Measurements from ENCODE around the gene ZNF280A.

ZNF280A gene

DNA sequence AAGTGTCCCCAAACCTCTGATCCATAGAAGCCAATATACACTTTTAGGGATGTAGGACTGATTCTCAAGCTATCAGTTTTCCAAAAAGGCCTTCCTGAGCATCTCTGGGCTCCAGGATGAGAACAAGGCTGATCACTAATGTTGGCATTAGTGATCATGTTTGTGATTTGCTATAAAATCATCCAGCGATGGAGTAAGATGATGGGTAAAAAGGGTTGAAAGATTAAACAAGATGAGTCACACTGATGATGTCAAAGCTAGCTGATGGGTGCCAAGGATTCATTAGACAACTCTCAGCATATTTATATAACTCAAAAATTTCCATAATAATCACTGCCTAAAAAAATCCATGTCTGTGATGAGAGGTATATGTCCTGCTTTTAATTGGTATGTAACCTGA, 54.3 kb downstream of the ZNF280A start:
- TF ChIP-seq, protein P1, sequence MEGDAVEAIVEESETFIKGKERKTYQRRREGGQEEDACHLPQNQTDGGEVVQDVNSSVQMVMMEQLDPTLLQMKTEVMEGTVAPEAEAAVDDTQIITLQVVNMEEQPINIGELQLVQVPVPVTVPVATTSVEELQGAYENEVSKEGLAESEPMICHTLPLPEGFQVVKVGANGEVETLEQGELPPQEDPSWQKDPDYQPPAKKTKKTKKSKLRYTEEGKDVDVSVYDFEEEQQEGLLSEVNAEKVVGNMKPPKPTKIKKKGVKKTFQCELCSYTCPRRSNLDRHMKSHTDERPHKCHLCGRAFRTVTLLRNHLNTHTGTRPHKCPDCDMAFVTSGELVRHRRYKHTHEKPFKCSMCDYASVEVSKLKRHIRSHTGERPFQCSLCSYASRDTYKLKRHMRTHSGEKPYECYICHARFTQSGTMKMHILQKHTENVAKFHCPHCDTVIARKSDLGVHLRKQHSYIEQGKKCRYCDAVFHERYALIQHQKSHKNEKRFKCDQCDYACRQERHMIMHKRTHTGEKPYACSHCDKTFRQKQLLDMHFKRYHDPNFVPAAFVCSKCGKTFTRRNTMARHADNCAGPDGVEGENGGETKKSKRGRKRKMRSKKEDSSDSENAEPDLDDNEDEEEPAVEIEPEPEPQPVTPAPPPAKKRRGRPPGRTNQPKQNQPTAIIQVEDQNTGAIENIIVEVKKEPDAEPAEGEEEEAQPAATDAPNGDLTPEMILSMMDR (IDR thresholded peaks at IDR 0.05; ENCODE audit: borderline replicate concordance, insufficient read depth, low read depth, low read length), result no peak
- no peak overlapping the region for H3K4me3 ChIP-seq (ENCODE audit: low read depth, low read length)

DNA sequence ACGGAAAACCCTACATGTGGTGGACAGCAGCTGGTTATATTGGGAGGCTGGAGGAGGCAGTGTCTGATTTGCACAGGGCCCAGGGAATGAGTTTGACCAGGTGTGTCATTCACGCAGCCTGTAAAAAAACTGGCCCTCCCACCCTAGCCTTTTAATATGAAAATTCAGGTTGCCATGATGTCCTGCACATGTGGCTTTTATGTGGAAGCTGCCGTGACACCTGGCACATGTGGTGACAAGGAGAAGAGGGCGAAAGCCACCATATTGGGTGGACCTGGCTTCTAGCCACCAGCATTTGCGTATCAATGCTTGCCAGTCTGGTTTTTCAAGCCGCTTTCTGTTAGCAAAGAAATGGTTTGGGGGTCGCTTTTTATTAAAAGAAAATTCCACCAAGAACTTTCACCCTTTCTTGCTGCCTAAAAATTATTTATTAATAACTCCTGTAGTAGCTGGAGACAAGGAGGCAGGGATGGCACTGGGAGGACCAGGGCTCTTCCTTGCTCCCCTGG, 54.9 kb downstream of the ZNF280A start:
- H3K4me3 ChIP-seq (ENCODE audit: low read depth, low read length), result no peak overlapping the region
- TF ChIP-seq, protein P1 (IDR thresholded peaks at IDR 0.05; ENCODE audit: borderline replicate concordance, insufficient read depth, low read depth, low read length), result no peak

DNA sequence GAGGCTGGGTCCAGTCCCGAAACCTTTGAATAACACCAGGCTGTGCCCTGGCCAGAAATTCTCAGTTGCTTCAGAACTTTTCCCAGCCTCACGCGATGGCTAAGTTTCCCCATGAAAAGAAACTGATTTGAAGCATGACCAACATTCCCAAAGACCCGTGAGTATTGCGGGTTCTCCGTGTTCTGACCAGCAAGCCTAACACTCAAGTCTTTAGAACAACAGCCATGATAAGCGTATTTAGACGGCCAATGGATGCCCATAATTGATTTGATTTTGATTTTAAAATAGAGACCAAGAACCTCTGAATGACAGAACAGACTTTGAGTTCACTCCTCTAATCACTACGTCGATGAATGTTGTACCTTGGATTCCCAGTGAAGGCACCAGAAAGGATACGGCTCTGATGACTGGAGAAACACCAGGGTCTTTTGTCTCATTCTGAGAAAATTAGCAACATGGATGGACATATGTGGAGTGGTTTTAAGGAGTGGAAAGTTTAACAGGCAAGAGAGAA, 55.5 kb downstream of the ZNF280A start:
- TF ChIP-seq, protein P1 (IDR thresholded peaks at IDR 0.05; ENCODE audit: borderline replicate concordance, insufficient read depth, low read depth, low read length), result no peak
- H3K4me3 ChIP-seq (ENCODE audit: low read depth, low read length), result no peak overlapping the region

DNA sequence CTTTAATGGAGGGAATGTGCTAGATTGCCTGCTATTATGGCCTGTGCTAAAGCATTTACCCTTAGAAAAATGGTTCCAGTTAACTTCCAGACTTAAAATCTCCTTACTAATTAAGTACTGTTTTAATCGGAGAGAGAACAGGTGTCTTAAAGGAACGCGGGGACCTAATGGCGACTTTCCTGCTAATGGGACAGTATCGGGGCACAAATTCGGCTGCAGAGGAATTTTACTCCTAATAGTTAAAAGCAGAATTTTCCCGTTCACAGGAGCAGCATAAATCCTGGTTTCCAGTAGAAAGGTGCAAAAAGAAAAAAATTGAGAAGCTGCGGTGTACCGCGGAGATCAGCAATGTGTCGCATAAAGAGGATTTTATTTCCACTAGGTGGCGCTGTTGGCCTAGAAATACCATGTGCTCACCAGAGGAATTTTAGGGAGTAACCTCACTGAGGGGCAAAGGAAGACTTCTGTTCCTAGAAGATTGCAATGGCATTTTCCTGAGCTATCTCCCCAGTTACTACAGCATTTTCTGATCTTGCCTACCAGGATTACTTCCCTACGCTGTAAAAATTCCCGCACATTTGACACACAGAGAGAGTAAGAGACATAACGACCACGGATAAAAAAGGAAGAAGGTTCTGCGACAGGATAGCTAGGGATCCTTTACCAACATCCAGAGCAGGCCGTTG, 56.1 kb downstream of the ZNF280A start:
- TF ChIP-seq, protein P1 (IDR thresholded peaks at IDR 0.05; ENCODE audit: borderline replicate concordance, insufficient read depth, low read depth, low read length), result peak; percentile 39; the same call in 1 of the 2 replicates
- no peak overlapping the region for H3K4me3 ChIP-seq (ENCODE audit: low read depth, low read length)
